Measurements from ENCODE around the gene UNC119.

Gene UNC119

GRCh38 chr17:28573521-28573920, 21.1 kb upstream of the UNC119 start:
- Histone ChIP-seq H3K9me3 (ENCODE audit: control insufficient read depth in 2 of 2, low read length in 2 of 2) (no peaks in the 10 kb centered on the region), H3K4me1 (ENCODE audit: control insufficient read depth in 2 of 2, insufficient read depth in 2 of 2, low read length in 2 of 2) (peaks cover 20 to 22% of the 10 kb centered on the region in 2 donors), H3K27ac (ENCODE audit: low read depth in 2 of 2, low read length in 2 of 2) (no peak overlapping the region), H3K4me3 (ENCODE audit: low read length in 2 of 2) (no peak overlapping the region), H3K9ac (ENCODE audit: low read depth in 1 of 2, low read length in 2 of 2) (no peak overlapping the region), H3K27me3 (ENCODE audit: control insufficient read depth in 2 of 2, insufficient read depth in 2 of 2, low read length in 2 of 2) (no peaks in the 10 kb centered on the region), H3K36me3 (ENCODE audit: control insufficient read depth in 2 of 2, insufficient read depth in 2 of 2, low read length in 2 of 2) (peaks cover 0 to 4% of the 10 kb centered on the region in 2 donors)

GRCh38 chr17:28573040-28573380, 20.6 kb upstream of the UNC119 start:
- peaks cover 20 to 22% of the 10 kb centered on the region in 2 donors for H3K4me1 ChIP-seq (ENCODE audit: control insufficient read depth in 2 of 2, insufficient read depth in 2 of 2, low read length in 2 of 2)
- H3K9ac ChIP-seq (ENCODE audit: low read depth in 1 of 2, low read length in 2 of 2) = no peak overlapping the region
- H3K27me3 ChIP-seq (ENCODE audit: control insufficient read depth in 2 of 2, insufficient read depth in 2 of 2, low read length in 2 of 2) = no peaks in the 10 kb centered on the region
- no peak overlapping the region for H3K27ac ChIP-seq (ENCODE audit: low read depth in 2 of 2, low read length in 2 of 2)
- H3K9me3 ChIP-seq (ENCODE audit: control insufficient read depth in 2 of 2, low read length in 2 of 2) = no peaks in the 10 kb centered on the region
- no peaks in the 10 kb centered on the region for H3K36me3 ChIP-seq (ENCODE audit: control insufficient read depth in 2 of 2, insufficient read depth in 2 of 2, low read length in 2 of 2)
- H3K4me3 ChIP-seq (ENCODE audit: low read length in 2 of 2) = no peak overlapping the region

- Histone ChIP-seq H3K4me3 (ENCODE audit: low read length in 2 of 2) (peak overlapping the region in 1 of 2 donors; percentile 85), H3K9me3 (ENCODE audit: control insufficient read depth in 2 of 2, low read length in 2 of 2) (no peaks in the 10 kb centered on the region), H3K36me3 (ENCODE audit: control insufficient read depth in 2 of 2, insufficient read depth in 2 of 2, low read length in 2 of 2) (no peaks in the 10 kb centered on the region), H3K4me1 (ENCODE audit: control insufficient read depth in 2 of 2, insufficient read depth in 2 of 2, low read length in 2 of 2) (peaks cover 20 to 22% of the 10 kb centered on the region in 2 donors), H3K27ac (ENCODE audit: low read depth in 2 of 2, low read length in 2 of 2) (peak overlapping the region; percentile 81 to 83), H3K27me3 (ENCODE audit: control insufficient read depth in 2 of 2, insufficient read depth in 2 of 2, low read length in 2 of 2) (no peaks in the 10 kb centered on the region), H3K9ac (ENCODE audit: low read depth in 1 of 2, low read length in 2 of 2) (peak overlapping the region in 1 of 2 donors; percentile 95)
Measured at GRCh38 chr17:28572259-28573039, 20.0 kb upstream of the UNC119 start.

DNA sequence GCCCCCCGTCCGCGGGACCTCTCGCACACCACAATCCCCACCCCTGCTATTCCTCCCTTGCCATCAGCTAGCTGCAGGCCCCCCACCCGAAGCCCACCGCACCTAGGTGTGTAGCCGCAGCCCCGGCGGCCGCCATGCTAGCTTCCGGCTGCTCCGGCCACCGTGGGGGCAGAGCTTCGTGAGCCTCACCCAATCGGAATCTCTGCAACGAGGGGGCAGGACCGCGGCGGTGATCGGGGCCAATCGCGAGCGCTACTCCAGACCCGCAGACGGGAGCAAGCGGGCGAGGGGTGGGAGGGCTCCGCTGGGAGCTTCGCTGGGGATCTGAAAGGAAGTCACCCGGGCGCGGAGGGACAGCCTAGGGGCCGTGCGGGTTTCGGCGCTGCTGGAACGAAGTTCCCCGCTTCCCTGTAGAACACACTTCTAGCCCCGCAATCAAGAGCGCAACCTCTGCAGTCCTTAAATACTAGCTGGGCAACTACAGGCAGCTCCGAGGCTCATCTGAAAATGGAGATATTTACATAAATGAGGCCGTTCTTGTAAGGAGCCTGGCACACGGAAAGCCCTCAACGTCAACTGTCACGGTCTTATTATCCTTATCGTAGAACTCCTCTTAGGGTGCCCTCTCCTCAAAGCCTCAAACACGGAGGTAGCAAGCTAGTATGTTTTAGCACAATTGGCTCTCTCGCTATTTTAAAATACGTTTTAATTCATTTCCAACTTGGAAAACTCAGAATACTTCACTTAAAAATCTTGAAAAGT, 19.1 kb upstream of the UNC119 start, which contains the start of gene PIGS:
Gene PIGS (minus strand): TSS at position 164 of the 762 bp plus-strand sequence. CDS start 28 bp downstream, at position 136.
- Histone ChIP-seq H3K27ac (ENCODE audit: low read depth in 2 of 2, low read length in 2 of 2) (peak within 1 kb of the TSS; percentile 81 to 83), H3K36me3 (ENCODE audit: control insufficient read depth in 2 of 2, insufficient read depth in 2 of 2, low read length in 2 of 2) (peaks cover 0 to 6% of the 10 kb centered on the region in 2 donors), H3K27me3 (ENCODE audit: control insufficient read depth in 2 of 2, insufficient read depth in 2 of 2, low read length in 2 of 2) (no peaks in the 10 kb centered on the region), H3K4me3 (ENCODE audit: low read length in 2 of 2) (peak within 1 kb of the TSS; percentile 85 to 96), H3K9me3 (ENCODE audit: control insufficient read depth in 2 of 2, low read length in 2 of 2) (no peaks in the 10 kb centered on the region), H3K4me1 (ENCODE audit: control insufficient read depth in 2 of 2, insufficient read depth in 2 of 2, low read length in 2 of 2) (peaks cover 13 to 22% of the 10 kb centered on the region in 2 donors), H3K9ac (ENCODE audit: low read depth in 1 of 2, low read length in 2 of 2) (peak within 1 kb of the TSS; percentile 84 to 95)

- Histone ChIP-seq H3K27ac (ENCODE audit: low read depth in 2 of 2, low read length in 2 of 2) (peak overlapping the region; percentile 81 to 83), H3K9ac (ENCODE audit: low read depth in 1 of 2, low read length in 2 of 2) (peak overlapping the region; percentile 84 to 95), H3K4me3 (ENCODE audit: low read length in 2 of 2) (peak overlapping the region; percentile 85 to 96), H3K9me3 (ENCODE audit: control insufficient read depth in 2 of 2, low read length in 2 of 2) (no peaks in the 10 kb centered on the region), H3K4me1 (ENCODE audit: control insufficient read depth in 2 of 2, insufficient read depth in 2 of 2, low read length in 2 of 2) (peaks cover 13 to 22% of the 10 kb centered on the region in 2 donors), H3K27me3 (ENCODE audit: control insufficient read depth in 2 of 2, insufficient read depth in 2 of 2, low read length in 2 of 2) (no peaks in the 10 kb centered on the region), H3K36me3 (ENCODE audit: control insufficient read depth in 2 of 2, insufficient read depth in 2 of 2, low read length in 2 of 2) (peaks cover 0 to 7% of the 10 kb centered on the region in 2 donors)
Measured at GRCh38 chr17:28570716-28571360, 18.4 kb upstream of the UNC119 start.

GRCh38 chr17:28569446-28569845, 17.0 kb upstream of the UNC119 start:
- no peak overlapping the region for H3K9ac ChIP-seq (ENCODE audit: low read depth in 1 of 2, low read length in 2 of 2)
- no peaks in the 10 kb centered on the region for H3K9me3 ChIP-seq (ENCODE audit: control insufficient read depth in 2 of 2, low read length in 2 of 2)
- peaks cover 0 to 7% of the 10 kb centered on the region in 2 donors for H3K36me3 ChIP-seq (ENCODE audit: control insufficient read depth in 2 of 2, insufficient read depth in 2 of 2, low read length in 2 of 2)
- no peak overlapping the region for H3K27ac ChIP-seq (ENCODE audit: low read depth in 2 of 2, low read length in 2 of 2)
- no peaks in the 10 kb centered on the region for H3K27me3 ChIP-seq (ENCODE audit: control insufficient read depth in 2 of 2, insufficient read depth in 2 of 2, low read length in 2 of 2)
- no peak overlapping the region for H3K4me3 ChIP-seq (ENCODE audit: low read length in 2 of 2)
- peaks cover 13 to 22% of the 10 kb centered on the region in 2 donors for H3K4me1 ChIP-seq (ENCODE audit: control insufficient read depth in 2 of 2, insufficient read depth in 2 of 2, low read length in 2 of 2)

DNA sequence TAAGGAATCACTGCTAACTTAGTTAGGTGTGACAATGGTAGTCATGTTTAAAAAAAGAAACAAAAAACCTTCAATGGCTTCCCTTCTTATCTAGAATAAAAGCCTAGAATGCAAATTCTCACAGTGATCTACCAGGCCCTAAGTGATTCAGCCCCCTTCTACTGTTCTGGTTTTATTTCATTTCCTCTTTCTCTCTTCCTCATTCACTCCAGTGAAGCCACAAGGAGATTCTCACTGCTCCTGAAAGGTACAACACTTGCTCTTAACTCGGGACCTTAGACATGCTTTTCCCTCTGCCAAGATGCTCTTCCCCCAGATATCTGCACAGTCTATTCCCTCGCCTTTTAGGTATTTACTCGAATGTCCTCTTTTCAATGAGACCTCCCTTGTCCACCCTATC, 15.2 kb upstream of the UNC119 start:
- peaks cover 12 to 19% of the 10 kb centered on the region in 2 donors for H3K4me1 ChIP-seq (ENCODE audit: control insufficient read depth in 2 of 2, insufficient read depth in 2 of 2, low read length in 2 of 2)
- no peaks in the 10 kb centered on the region for H3K27me3 ChIP-seq (ENCODE audit: control insufficient read depth in 2 of 2, insufficient read depth in 2 of 2, low read length in 2 of 2)
- no peaks in the 10 kb centered on the region for H3K9me3 ChIP-seq (ENCODE audit: control insufficient read depth in 2 of 2, low read length in 2 of 2)
- no peak overlapping the region for H3K27ac ChIP-seq (ENCODE audit: low read depth in 2 of 2, low read length in 2 of 2)
- no peak overlapping the region for H3K9ac ChIP-seq (ENCODE audit: low read depth in 1 of 2, low read length in 2 of 2)
- H3K4me3 ChIP-seq (ENCODE audit: low read length in 2 of 2) = no peak overlapping the region
- H3K36me3 ChIP-seq (ENCODE audit: control insufficient read depth in 2 of 2, insufficient read depth in 2 of 2, low read length in 2 of 2) = peaks cover 0 to 17% of the 10 kb centered on the region in 2 donors

GRCh38 chr17:28563475-28563874, 11.1 kb upstream of the UNC119 start:
- peaks cover 13 to 39% of the 10 kb centered on the region in 2 donors for H3K36me3 ChIP-seq (ENCODE audit: control insufficient read depth in 2 of 2, insufficient read depth in 2 of 2, low read length in 2 of 2)
- H3K9ac ChIP-seq (ENCODE audit: low read depth in 1 of 2, low read length in 2 of 2) = no peak overlapping the region
- H3K27me3 ChIP-seq (ENCODE audit: control insufficient read depth in 2 of 2, insufficient read depth in 2 of 2, low read length in 2 of 2) = no peaks in the 10 kb centered on the region
- no peak overlapping the region for H3K27ac ChIP-seq (ENCODE audit: low read depth in 2 of 2, low read length in 2 of 2)
- H3K9me3 ChIP-seq (ENCODE audit: control insufficient read depth in 2 of 2, low read length in 2 of 2) = no peaks in the 10 kb centered on the region
- no peak overlapping the region for H3K4me3 ChIP-seq (ENCODE audit: low read length in 2 of 2)
- no peaks in the 10 kb centered on the region for H3K4me1 ChIP-seq (ENCODE audit: control insufficient read depth in 2 of 2, insufficient read depth in 2 of 2, low read length in 2 of 2)

DNA sequence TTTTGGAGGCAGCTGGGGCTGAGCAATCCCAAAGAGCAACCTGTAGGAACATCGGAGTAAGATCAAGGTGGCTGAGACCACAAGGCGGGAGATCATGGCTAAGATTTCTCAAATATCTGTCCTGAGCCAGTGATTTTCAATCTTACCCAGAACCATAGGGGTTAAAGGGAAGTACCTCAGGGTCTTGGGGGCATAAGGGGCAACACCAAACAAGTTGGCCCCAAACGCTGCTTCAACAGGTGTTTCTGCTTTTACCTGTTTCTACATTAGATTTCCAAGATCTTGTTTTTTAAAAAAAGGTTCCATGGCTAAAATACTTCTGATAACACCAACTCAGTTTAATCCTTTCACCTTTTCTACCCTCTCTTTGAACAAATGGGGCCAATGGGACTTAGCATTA, 2.6 kb upstream of the UNC119 start:
- no peaks in the 10 kb centered on the region for H3K9me3 ChIP-seq (ENCODE audit: control insufficient read depth in 2 of 2, low read length in 2 of 2)
- H3K4me1 ChIP-seq (ENCODE audit: control insufficient read depth in 2 of 2, insufficient read depth in 2 of 2, low read length in 2 of 2) = peaks cover 4 to 11% of the 10 kb centered on the region in 2 donors
- no peak overlapping the region for H3K9ac ChIP-seq (ENCODE audit: low read depth in 1 of 2, low read length in 2 of 2)
- no peaks in the 10 kb centered on the region for H3K27me3 ChIP-seq (ENCODE audit: control insufficient read depth in 2 of 2, insufficient read depth in 2 of 2, low read length in 2 of 2)
- no peak overlapping the region for H3K27ac ChIP-seq (ENCODE audit: low read depth in 2 of 2, low read length in 2 of 2)
- no peak overlapping the region for H3K4me3 ChIP-seq (ENCODE audit: low read length in 2 of 2)
- H3K36me3 ChIP-seq (ENCODE audit: control insufficient read depth in 2 of 2, insufficient read depth in 2 of 2, low read length in 2 of 2) = peaks cover 50 to 62% of the 10 kb centered on the region in 2 donors

DNA sequence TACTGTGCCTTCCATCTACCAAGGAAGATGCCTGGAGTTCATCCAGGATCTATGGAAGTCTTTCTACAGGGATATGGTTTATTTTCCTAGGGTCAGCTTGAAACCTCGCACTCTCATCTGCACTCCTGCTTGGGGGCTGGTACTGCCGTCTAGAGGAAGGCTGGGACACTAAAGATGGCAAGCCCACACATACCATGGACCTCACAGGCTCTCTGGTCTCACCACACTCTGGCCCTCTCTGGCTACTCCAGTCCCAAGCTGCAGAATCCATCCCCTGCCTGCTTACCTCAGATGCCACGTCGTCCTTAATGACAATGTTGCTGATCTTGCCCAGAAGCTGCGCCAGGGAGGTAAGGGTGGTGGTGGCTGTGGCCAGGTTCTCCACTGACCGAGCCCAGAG, 2.1 kb upstream of the UNC119 start:
- H3K36me3 ChIP-seq (ENCODE audit: control insufficient read depth in 2 of 2, insufficient read depth in 2 of 2, low read length in 2 of 2) = peaks cover 46 to 57% of the 10 kb centered on the region in 2 donors
- H3K27ac ChIP-seq (ENCODE audit: low read depth in 2 of 2, low read length in 2 of 2) = no peak overlapping the region
- no peak overlapping the region for H3K4me3 ChIP-seq (ENCODE audit: low read length in 2 of 2)

More for the DNA sequence above, 2.1 kb upstream of the UNC119 start:
- no peaks in the 10 kb centered on the region for H3K9me3 ChIP-seq (ENCODE audit: control insufficient read depth in 2 of 2, low read length in 2 of 2)
- no peak overlapping the region for H3K9ac ChIP-seq (ENCODE audit: low read depth in 1 of 2, low read length in 2 of 2)
- H3K27me3 ChIP-seq (ENCODE audit: control insufficient read depth in 2 of 2, insufficient read depth in 2 of 2, low read length in 2 of 2) = no peaks in the 10 kb centered on the region
- peaks cover 8 to 15% of the 10 kb centered on the region in 2 donors for H3K4me1 ChIP-seq (ENCODE audit: control insufficient read depth in 2 of 2, insufficient read depth in 2 of 2, low read length in 2 of 2)
